Measurements from ENCODE around the gene EPS8L2.

- no peak for TF ChIP-seq CTCF (conservative IDR thresholded peaks at IDR 0.05; ENCODE audit: low read depth, low read length)
- no peak for TF ChIP-seq EZH2 (IDR thresholded peaks at IDR 0.05; ENCODE audit: borderline replicate concordance, low read depth, low read length, poor library complexity, severe bottlenecking)
Measured at GRCh38 chr11:690738-691633, 15.0 kb upstream of the EPS8L2 start.

Data from A673 (cell line).